GM21786 (cell line): ENCODE results near the gene SRD5A1.
"Not testable (repeated sequence)": the region's sequence is repeated elsewhere in the genome, so short reads cannot be mapped to it uniquely, and the experiment has no call there.

Source experiments
- ATAC-seq: cut with Tn5 transposase; IDR thresholded peaks from one replicate; pipeline ENCODE4 v1.9.1; 2021; ENCODE audit not compliant: unreplicated experiment

Gene SRD5A1

DNA sequence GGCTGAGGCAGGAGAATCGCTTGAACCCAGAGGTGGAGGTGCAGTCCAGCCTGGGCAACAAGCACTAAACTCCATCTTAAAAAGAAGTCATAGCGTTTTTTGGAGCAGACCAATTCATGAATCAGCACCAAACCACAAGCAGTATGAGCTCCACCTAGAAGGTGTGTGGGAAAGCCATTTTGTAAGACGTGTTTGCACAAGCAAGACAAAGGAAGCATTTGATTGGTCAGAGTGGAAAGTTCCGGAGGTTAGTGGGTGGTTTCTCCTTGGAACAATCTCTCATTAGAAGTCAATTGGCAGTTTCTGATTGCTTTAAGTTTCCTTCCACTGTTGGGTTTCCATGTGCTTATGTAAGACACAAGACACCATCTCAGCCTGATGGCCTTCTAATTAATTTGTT, 5.0 kb downstream of the SRD5A1 start:
- no peak for ATAC-seq

DNA sequence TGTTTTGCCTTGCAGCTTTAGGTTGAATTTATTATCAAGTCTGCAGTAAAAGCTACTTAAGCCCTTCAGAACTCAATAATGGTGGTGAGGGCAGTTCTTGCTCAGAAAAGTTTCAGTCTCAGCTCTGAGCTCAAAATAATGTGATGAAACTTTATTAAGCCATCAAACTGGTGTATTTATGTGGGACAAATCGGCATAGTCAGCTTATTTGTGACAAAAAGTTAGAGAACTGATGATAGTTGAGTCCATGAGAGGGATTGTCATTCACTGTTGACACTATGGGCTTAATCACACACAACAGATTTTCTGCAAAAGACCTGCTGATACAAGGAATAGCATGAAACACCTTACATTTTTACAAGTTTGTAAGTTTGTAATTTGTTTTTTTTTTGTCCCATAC, 9.4 kb downstream of the SRD5A1 start:
- ATAC-seq: no peak

- ATAC-seq: no peak
Measured at GRCh38 chr5:6644794-6645241, 11.6 kb downstream of the SRD5A1 start.

- not testable (repeated sequence) for ATAC-seq
Measured at GRCh38 chr5:6645571-6646362, 12.5 kb downstream of the SRD5A1 start.

DNA sequence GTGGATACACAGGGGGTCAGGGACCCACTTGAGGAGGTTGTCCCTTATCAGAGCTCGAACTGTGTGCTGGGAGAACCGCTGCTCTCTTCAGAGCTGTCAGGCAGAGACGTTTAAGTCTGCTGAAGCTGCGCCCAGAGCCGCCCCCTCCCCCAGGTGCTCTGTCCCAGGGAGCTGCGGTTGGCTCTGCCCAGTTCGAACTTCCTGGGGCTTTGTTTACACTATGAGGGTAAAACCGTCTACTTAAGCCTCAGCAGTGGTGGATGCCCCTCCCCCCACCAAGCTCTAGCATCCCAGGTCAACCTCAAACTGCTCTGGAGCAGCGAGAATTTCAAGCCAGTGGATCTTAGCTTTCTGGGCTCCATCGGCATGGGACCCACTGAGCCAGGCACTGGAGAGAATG, 15.9 kb downstream of the SRD5A1 start:
- ATAC-seq: no peak

GRCh38 chr5:6649681-6650080, 16.4 kb downstream of the SRD5A1 start:
- ATAC-seq: no peak

DNA sequence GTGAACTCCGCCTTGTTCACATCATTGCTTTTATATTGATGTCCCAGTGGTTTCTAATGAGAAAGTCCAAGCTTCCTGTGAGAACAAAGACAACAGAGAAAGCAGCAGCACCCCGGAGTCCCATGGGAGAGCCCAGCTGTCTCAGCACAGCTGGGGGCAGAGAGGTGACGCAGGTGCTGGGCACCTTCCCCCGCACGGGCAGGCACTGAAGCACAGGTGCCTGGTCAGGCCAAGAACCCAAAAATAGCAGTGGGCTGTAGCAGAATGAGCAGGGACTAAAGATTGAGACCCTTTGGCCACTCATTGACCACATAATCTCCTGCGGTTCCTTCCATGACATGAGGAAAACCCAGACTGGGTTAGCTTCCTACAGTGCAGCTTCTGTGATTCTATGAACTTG, 18.8 kb downstream of the SRD5A1 start:
- peak; percentile 96 for ATAC-seq

- ATAC-seq: no peak
Measured at GRCh38 chr5:6655432-6655831, 22.2 kb downstream of the SRD5A1 start.

DNA sequence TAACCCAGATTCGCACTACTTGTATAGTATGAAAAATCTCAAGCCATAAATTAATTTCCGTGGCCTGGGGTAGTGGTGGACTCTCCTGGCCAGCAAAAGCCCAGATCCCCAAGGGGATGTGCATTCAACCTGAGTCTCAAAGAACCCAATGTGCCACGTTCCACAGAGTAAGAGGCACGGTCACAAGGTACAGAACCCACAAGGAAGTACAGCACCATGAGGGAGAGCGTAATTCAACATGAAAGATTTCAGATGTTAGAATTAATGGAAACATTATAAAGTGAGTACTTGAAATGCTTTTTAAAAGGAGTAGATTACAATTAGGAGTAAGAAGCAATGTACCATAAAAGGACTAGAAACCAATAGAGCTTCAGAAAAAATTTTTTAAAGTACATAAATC, 23.4 kb downstream of the SRD5A1 start:
- ATAC-seq: no peak

DNA sequence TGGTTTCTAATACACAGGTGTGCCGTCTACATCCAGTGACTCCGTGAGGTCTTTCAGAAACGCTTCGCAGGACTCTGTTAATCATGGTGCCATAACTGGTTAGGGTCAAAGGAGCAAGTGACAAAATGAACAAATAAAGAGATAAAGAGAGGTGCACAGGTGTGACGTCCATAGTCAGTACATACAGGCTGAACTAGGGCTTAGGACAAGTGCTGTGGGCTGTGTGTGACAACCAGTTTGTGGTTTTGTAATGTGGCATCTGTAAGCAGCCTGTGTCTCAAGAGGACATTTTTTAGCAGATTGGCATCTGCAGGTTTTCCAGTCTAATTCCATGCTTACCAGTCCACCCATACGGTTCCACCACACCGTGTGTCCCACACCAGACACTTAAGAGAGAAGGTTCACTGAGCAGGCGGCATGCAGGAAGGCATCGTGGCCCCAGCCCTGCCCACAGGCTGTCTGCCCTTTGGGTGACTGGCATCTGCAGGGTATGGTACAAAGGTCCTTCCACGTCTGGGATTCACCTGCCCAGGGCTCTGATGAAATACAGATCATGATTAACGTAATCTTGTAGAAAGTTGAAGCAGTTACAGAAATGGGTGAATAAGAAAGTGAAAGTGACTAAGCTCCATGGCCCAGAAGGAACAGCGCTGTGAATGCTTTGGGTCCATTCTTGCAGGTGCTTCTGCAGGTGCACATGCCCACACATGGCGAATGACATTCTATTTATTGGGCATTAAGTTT, 26.9 kb downstream of the SRD5A1 start:
- peak; percentile 84 for ATAC-seq

DNA sequence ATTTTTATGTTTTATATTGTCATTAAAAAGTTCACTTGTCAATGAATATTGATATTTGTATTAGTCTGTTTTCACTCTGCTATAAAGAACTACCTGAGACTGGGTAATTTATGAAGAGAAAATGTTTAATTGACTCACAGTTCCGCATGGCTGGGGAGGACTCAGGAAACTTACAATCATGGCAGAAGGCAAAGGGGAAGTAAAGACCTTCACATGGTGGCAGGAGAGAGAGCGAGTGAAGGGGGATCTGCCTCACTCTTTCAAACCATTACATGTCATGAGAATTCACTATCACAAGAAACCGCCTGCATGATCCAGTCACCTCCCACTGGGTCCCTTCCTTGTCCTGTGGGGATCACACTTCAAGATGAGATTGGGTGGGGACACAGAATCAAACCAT, 27.4 kb downstream of the SRD5A1 start:
- ATAC-seq: peak; percentile 40

DNA sequence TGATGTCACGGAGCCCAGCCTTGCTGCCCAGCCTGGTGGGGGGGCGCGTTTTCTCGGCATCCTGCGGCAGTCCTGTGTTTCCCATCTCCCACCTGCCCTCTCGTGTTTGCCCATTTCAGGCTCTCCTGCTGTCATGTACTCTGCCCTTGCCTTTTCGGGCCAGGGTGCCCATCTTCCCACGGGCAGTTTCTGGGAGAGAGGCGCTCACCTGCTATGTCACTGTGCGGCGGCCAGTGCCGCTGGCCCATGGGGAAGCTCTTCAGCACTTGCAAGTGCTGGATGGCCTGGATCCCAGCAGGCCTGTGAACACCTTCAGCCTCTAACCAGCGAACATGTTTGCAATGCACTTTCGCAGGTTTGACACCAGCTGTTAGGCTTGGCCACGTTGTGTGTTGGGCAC, 33.5 kb downstream of the SRD5A1 start:
- ATAC-seq: no peak

GRCh38 chr5:6667648-6668047, 34.4 kb downstream of the SRD5A1 start:
- ATAC-seq: no peak

DNA sequence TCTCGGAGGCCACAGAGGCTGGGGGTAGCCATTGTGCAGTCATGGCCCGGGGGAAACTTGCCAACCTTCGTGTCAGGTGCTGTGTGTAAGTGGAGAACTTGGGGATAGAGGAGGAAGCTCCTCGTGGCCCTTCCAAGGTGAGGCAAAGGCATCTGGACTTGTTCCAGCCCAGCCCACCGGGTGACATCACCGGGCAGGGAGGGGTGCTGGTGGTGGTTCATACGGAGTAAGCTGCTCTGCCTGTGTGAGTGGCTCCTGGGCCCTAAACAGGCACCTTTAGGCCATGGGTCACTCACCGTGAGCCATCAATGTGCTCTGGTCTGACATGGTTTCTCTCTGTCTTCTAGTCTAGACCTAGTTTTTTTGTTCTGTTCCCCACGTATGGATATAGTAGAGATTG, 35.5 kb downstream of the SRD5A1 start:
- not testable (repeated sequence) for ATAC-seq

- ATAC-seq: no peak
Measured at GRCh38 chr5:6673031-6673430, 39.8 kb downstream of the SRD5A1 start.

DNA sequence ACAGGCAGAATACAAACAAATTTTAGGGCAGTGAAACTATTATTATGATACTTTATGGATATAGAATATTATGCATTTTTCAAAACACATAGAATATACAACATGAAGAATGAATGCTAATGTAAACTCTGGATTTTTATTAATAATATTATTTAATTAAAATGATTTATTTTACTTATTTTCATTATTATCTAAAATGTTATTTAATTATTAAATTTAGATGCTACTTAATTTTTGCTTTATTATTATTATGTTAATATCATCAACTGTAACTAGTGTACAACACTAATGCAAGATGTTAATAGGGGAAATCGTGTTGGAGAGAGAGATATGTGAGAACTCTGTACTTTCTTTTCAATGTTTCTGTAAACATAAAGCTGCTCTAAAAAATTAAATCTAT, 40.7 kb downstream of the SRD5A1 start:
- ATAC-seq: no peak

DNA sequence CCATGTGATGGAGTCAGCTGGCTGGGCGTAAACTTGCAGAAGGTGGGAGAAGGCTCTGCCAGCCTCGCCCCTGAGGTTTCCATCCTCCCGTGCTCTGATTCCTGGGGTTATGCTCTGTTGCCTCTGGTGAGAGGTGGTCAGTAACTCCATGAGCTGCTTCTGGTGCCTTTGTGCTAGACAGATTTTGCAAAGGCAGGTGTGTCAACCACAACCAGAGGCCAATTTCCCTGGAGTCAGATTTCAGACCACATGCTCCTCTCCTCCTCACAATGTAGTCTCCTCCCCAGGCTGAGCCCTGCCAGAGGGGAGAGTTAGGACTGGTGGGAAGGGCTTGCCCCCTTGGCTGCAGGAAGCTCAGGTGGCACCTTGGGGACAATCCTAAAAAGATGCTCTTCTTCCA, 41.2 kb downstream of the SRD5A1 start:
- ATAC-seq: no peak

GRCh38 chr5:6674886-6675285, 41.6 kb downstream of the SRD5A1 start:
- ATAC-seq: no peak

DNA sequence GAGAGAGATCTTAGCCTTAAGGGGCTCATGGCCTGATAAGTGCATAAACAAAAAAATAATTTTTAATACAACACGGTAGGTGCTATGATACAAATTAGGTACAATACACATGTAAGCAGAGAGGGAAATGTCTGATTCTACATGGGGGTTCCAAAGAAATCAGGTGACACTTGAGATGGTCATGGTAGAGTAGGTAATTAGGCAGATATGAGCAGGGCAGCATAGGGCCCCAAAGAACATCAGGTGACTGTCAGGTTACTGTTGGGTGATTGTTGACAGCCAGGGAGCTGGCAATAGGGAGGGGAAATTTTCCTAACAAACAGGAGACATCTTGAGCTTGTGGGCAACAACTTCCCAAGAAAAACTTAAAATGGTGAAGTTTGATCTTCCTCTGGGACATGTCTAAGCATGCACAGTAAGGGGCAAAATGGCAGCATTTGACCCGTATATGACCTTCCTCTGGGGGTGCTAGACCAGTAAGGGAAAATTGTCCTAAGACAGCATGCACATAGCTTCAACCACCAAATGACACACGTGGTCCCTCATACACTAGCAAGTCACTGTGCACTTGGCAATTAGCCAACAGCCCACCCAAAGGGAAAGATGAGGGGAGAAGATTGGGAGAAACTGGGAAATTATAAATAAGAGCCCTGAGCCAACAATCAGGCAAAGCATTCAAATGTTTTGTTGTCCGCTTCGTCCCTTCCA, 42.7 kb downstream of the SRD5A1 start:
- ATAC-seq: no peak

DNA sequence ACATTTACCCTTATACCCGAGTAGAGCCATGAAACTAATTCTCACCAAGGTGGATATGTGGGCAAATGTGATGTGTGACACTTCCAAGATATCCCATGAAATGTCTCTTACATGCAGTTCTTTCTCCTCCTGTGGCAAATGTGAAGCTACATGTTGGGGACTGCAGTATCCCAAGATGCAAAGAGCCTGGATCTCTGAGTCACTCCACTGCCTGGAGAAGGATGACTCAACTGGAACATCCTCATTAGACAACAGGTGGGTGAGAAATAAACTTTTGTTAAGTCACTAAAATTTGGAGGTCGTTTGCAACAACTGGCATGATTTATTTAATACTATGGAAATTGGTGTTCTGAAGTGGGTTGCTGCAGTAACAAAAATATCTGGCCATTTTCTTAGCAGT, 43.5 kb downstream of the SRD5A1 start:
- no peak for ATAC-seq

- no peak for ATAC-seq
Measured at GRCh38 chr5:6678385-6678784, 45.1 kb downstream of the SRD5A1 start.

DNA sequence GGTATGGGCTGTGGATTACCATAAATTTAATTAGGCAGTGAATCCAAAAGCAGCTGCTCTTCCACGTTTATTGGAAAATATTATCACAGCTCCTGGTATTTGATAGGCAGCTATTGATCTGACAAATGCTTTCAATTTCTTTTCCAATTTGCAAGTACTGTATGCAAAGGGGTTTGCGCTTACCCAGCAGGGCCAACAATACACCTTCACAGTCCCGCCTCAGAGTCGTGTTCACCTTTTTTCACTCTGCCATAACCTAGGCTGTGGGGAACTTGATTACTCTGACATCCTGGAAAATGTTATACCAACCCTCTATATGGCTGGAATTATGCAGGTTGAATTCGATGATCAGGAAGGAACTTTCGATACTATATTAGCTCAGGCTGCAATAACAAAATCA, 47.7 kb downstream of the SRD5A1 start:
- no peak for ATAC-seq
